Prostate gland (tissue), 2 donors: ENCODE data around the gene FOXP4.

Experiments used
- POLR2A ChIP-seq: fragments of 450-650 bp; IDR thresholded peaks from one replicate; pipeline ENCODE4 v1.6.1; 2016; ENCODE audit warnings: antibody characterized with exemption, mild to moderate bottlenecking
- POLR2AphosphoS5 ChIP-seq: sonication (generic); formaldehyde crosslinking; IDR thresholded peaks from one replicate; pipeline ENCODE4 v1.6.1; 2017; ENCODE audit warnings: antibody characterized with exemption
- TF ChIP-seq, protein P1 (sequence below), 4 experiments: fragments of 200-600 bp in 2 of 4; fragments of 450-650 bp in 2 of 4; sonication (generic) in 2 of 4; IDR thresholded peaks; 1 replicate in 3 of 4; 2 replicates in 1 of 4; pipeline ENCODE4 v1.5.1; 2016 to 2019; ENCODE audit warnings: antibody characterized with exemption in 4 of 4, mild to moderate bottlenecking in 2 of 4, moderate library complexity in 2 of 4

DNA sequence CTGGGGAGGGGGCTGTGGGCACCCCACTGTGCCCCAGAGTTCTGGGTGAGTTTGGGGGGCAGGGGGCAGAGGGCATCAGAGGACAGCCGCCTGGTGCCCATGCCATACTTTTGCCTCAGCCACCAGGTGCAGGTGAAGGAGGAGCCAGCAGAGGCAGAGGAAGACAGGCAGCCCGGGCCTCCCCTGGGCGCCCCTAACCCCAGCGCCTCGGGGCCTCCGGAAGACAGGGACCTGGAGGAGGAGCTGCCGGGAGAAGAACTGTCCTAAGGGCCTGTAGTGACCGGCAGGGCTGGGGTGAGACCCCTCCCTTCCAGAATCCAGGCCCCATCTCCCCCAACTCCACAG lies 52.5 kb downstream of the FOXP4 start:
- TF ChIP-seq, protein P1, sequence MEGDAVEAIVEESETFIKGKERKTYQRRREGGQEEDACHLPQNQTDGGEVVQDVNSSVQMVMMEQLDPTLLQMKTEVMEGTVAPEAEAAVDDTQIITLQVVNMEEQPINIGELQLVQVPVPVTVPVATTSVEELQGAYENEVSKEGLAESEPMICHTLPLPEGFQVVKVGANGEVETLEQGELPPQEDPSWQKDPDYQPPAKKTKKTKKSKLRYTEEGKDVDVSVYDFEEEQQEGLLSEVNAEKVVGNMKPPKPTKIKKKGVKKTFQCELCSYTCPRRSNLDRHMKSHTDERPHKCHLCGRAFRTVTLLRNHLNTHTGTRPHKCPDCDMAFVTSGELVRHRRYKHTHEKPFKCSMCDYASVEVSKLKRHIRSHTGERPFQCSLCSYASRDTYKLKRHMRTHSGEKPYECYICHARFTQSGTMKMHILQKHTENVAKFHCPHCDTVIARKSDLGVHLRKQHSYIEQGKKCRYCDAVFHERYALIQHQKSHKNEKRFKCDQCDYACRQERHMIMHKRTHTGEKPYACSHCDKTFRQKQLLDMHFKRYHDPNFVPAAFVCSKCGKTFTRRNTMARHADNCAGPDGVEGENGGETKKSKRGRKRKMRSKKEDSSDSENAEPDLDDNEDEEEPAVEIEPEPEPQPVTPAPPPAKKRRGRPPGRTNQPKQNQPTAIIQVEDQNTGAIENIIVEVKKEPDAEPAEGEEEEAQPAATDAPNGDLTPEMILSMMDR (IDR thresholded peaks at IDR 0.05): no peak
- TF ChIP-seq POLR2A: no peak
- no peak for TF ChIP-seq POLR2AphosphoS5
